HG02623 (cell line): Measurements from ENCODE around the gene COQ2.
A peak's percentile ranks its signal among the peaks of the same experiment; 100 is the strongest.
"Not testable (repeated sequence)": the region's sequence is repeated elsewhere in the genome, so short reads cannot be mapped to it uniquely, and the experiment has no call there.

ENCODE experiments used
- ATAC-seq: cut with Tn5 transposase; IDR thresholded peaks from one replicate; pipeline ENCODE4 v1.9.1; 2021; ENCODE audit warnings: moderate library complexity; ENCODE audit not compliant: unreplicated experiment

COQ2 gene

DNA sequence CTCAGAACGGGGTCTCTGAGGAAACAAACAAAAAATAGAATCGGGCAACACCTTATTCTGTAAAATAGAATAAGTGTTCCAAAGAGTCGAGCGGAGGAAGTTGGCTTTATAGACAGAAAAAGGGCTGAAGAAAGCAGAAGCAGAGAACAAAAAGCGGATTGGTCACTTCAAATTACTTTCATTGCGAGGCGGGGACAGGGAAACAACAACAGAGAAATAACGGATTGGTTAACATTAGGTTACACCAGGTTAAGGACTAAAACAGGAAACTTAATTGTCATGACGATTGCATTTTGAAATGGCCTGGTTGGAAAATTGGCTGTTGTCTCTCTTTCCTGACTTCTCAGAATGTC is 433 bp upstream of the COQ2 start:
- no peak for ATAC-seq

DNA sequence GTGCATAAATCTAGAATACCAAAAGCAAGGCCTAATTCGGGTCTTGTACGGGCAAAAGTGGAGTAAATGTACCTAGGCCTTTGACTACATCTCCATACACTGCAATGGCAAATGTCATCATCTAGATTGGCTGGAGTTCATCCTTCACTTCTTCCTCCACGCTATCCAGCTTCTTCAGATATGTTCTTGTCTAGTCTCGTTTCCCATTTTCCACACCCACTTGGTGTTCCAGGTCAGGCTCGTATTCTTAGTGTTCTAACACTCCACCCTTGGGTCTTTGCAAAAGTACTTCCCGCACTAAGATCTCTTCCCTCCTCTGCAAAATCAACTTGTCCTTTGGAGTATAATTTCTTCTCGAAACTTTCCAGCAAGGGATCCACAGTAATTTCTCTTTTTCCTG is 1.4 kb downstream of the COQ2 start:
- no peak for ATAC-seq

GRCh38 chr4:83282049-83282535 is 2.5 kb downstream of the COQ2 start:
- no peak for ATAC-seq

GRCh38 chr4:83281307-83281706 is 3.3 kb downstream of the COQ2 start:
- no peak for ATAC-seq

- ATAC-seq = peak; percentile 68
Measured at GRCh38 chr4:83276299-83277040, 8.1 kb downstream of the COQ2 start.

DNA sequence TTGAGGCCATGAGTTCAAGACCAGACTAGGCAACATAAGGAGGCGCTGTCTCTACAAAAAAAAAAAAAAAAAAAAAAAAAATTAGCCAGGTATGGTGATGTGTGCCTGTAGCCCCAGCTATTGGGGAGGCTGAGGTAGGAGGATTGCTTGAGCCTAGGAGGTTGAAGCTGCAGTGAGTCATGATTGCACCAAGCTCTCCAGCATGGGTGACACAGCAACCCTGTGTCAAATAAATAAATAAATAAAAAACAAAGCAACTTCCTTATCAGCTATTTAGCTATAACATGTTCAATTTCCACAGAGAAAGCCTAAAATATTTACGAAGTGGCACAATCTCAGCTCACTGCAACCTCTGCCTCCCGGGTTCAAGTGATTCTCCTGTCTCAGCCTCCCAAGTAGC is 10.7 kb downstream of the COQ2 start:
- ATAC-seq = not testable (repeated sequence)

GRCh38 chr4:83272900-83273299 is 11.7 kb downstream of the COQ2 start:
- peak; percentile 83 for ATAC-seq

- no peak for ATAC-seq
Measured at GRCh38 chr4:83269256-83269655, 15.3 kb downstream of the COQ2 start.

DNA sequence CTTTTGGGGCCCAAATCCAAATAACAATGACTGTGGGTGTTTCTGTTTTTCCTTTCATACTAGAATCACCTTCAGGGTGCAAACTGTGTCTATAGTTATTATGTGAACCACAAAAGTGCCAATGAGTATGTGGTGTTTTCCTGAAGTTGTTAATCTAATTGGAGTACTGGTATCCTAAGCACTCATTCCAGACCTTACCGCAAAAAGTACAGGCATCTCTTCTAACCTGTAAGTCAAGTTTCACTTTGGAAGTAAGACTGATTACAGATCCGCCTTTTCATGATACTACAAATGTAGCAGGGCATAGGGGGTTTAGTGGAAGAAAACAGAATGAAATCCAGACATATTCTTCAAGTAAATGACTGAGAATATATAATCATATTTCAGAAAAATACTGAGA is 16.1 kb downstream of the COQ2 start:
- ATAC-seq = no peak

GRCh38 chr4:83267830-83268475 is 16.6 kb downstream of the COQ2 start:
- ATAC-seq = no peak

DNA sequence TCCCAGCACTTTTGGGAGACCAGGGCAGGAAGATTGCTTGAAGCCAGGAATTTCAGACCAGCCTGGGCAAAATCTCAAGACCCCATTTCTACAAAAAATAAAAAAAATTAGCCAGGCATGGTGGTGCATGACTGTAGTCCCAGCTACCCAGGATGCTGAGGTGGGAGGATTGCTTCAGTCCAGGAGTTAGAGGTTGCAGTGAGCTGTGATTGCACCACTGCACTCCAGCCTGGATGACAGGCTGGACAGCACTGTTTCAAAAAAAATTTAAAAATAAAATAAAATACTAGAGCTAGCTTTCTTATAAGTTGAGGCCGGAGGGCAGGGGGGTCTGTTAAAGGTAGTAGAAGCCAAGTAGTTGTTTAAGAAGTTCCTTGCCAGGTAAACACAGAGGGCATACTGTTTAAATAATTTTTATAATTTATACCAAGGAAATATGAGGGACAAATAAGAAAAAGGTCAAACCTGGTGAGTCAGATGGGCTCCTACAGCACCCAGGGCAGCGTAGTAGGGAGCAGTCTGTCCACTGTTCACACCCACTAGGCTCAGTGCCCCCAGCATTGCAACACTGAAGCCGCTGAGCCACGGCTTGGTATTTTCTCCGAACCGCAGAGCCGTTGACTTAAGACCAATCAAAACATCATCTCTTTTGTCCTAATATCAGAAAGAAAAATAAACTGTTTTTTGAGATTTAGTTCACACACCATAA is 17.3 kb downstream of the COQ2 start:
- ATAC-seq = no peak

GRCh38 chr4:83266689-83267088 is 17.9 kb downstream of the COQ2 start:
- no peak for ATAC-seq

DNA sequence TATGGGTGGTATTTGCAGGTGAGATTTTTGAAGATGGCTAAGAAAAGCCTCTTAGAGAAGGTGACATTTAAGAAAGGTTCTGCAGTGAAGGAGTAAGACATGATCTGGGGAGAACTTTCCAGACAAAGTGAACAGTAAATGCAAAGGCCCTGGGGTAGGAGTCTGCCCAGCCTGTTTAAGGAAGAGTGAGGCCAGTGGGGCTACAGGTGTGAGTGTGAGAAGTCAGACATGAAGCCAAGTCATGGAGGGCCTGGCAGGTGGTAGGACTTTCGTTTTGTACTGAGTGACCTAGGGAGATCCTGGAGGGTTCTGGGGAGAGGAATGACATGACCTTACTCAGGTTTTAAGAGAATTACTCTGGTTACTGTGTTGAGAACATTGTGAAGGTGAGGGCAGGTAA is 21.5 kb downstream of the COQ2 start:
- no peak for ATAC-seq

DNA sequence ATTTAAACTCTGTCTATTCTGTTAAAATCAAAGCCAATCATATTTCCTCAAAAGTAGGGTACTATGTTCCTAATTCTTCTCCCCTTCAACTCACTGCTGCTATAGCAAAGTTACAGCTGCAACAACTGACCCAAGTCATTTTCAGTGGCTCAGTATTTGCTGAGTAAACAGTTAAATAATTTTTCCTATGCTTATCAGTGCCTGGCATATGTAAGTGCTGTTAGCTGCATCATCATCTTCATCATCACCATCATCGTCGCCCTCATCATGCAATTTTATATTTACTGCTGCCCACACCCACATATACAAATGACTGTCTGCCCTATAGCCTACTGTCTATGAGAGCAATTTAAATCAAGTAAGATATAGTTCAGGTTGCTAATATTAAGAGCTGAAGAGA is 21.9 kb downstream of the COQ2 start:
- ATAC-seq = no peak

- ATAC-seq = no peak
Measured at GRCh38 chr4:83261307-83261706, 23.3 kb downstream of the COQ2 start.

GRCh38 chr4:83259586-83259985 is 25.0 kb downstream of the COQ2 start:
- ATAC-seq = no peak

GRCh38 chr4:83258461-83258860 is 26.1 kb downstream of the COQ2 start:
- no peak for ATAC-seq

GRCh38 chr4:83257811-83258210 is 26.8 kb downstream of the COQ2 start:
- no peak for ATAC-seq

DNA sequence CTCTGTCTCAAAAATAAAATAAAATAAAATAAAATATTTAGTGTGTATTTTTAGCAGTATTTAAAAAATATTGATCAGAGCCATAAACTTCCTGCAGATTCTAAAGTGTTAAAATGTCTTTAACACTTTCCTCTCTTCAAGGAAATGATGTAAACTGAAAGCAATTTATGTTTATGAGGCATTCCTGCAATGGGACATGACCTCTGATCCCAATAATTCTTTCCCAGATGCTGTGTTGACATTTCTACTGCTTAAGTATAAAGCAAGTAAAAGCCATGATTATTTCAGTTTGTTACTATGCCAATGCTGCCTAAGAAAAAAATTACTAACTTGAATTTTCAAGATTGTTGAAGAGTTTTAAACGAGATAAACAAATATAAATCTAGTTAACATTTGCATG is 29.0 kb downstream of the COQ2 start:
- ATAC-seq = no peak

DNA sequence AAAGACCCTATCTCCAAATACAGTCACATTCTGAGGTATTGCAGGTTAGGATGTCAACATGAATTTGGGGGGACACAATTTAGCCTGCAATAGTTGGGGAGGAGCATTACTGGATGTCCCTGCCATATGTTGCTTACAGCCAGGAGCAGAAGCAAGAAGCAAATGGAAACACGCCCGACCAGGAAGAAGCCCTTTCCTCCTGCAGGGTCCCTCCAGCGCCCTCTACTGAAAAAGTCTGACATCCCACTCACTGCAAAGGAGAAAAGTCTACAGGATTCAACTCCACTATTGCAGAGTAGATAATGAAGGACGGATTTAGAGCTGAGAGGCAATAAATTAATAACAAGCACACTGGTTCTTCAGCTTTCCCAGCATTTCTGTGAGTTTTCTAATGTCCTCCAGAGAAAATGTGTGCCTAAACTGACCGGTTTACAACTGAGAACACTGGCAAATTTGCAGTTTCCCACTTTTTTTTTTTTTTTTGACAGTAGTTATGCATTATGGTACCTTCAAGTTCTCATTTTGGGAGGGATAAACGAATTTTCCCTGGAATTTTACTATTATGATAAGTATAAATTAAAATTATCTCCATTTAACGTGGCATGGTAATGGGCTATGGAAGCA is 31.7 kb downstream of the COQ2 start:
- ATAC-seq = no peak

- ATAC-seq = no peak
Measured at GRCh38 chr4:83251447-83251830, 33.2 kb downstream of the COQ2 start.
